ENCODE measurements around the gene SLC6A19.

The SLC6A19 gene

GRCh38 chr5:1273745-1274144, 72.3 kb downstream of the SLC6A19 start:
- no peak for DNase-seq (ENCODE audit: extremely low spot score, insufficient read length, low read depth)
- FAIRE-seq: no peak

GRCh38 chr5:1274471-1274870, 73.1 kb downstream of the SLC6A19 start:
- DNase-seq (ENCODE audit: extremely low spot score, insufficient read length, low read depth) (no peak), FAIRE-seq (no peak)

All from GM18507 (cell line).